ENCODE data around the gene MCM9. TPM values are rescaled to one million over a fixed set of nuclear protein-coding genes. Genes with fewer than 3 reads are reported as not detected.

The MCM9 gene
- total RNA-seq, 1 experiment from 2014 or later: 14.9 TPM

DNA sequence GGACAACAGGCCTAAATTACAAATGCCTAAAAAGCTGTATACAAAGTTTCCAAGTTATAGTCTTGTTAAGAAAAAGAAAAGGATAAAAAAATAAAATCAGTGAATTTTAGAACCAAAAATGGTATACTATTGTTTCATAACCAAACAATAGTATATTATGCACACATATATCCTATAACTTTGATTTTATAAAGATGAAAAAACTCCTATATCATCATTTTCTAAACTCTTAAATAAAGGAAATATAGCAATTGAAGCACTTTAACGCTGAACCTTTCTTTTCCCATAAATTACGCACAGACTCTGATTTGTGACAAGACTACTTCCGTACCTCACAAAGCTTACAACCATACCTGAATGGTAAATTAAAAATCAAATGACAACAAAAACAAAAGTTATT, 35.9 kb upstream of the MCM9 start (continued):
- TF ChIP-seq, protein P1, sequence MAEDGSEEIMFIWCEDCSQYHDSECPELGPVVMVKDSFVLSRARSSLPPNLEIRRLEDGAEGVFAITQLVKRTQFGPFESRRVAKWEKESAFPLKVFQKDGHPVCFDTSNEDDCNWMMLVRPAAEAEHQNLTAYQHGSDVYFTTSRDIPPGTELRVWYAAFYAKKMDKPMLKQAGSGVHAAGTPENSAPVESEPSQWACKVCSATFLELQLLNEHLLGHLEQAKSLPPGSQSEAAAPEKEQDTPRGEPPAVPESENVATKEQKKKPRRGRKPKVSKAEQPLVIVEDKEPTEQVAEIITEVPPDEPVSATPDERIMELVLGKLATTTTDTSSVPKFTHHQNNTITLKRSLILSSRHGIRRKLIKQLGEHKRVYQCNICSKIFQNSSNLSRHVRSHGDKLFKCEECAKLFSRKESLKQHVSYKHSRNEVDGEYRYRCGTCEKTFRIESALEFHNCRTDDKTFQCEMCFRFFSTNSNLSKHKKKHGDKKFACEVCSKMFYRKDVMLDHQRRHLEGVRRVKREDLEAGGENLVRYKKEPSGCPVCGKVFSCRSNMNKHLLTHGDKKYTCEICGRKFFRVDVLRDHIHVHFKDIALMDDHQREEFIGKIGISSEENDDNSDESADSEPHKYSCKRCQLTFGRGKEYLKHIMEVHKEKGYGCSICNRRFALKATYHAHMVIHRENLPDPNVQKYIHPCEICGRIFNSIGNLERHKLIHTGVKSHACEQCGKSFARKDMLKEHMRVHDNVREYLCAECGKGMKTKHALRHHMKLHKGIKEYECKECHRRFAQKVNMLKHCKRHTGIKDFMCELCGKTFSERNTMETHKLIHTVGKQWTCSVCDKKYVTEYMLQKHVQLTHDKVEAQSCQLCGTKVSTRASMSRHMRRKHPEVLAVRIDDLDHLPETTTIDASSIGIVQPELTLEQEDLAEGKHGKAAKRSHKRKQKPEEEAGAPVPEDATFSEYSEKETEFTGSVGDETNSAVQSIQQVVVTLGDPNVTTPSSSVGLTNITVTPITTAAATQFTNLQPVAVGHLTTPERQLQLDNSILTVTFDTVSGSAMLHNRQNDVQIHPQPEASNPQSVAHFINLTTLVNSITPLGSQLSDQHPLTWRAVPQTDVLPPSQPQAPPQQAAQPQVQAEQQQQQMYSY (CRISPR knock-in tag; IDR thresholded peaks at IDR 0.05): no peak
- no peak for TF ChIP-seq PRRX2 (CRISPR knock-in tag; IDR thresholded peaks at IDR 0.05)
- TF ChIP-seq NFE2L1 (CRISPR knock-in tag; IDR thresholded peaks at IDR 0.05): no peak
- no peak for TF ChIP-seq RORB (CRISPR knock-in tag; IDR thresholded peaks at IDR 0.05)
- TF ChIP-seq NFATC4 (CRISPR knock-in tag; IDR thresholded peaks at IDR 0.05): no peak
- TF ChIP-seq, protein P2, sequence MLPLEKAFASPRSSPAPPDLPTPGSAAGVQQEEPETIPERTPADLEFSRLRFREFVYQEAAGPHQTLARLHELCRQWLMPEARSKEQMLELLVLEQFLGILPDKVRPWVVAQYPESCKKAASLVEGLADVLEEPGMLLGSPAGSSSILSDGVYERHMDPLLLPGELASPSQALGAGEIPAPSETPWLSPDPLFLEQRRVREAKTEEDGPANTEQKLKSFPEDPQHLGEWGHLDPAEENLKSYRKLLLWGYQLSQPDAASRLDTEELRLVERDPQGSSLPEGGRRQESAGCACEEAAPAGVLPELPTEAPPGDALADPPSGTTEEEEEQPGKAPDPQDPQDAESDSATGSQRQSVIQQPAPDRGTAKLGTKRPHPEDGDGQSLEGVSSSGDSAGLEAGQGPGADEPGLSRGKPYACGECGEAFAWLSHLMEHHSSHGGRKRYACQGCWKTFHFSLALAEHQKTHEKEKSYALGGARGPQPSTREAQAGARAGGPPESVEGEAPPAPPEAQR (CRISPR knock-in tag; IDR thresholded peaks at IDR 0.05): no peak
- TF ChIP-seq OVOL2 (CRISPR knock-in tag; IDR thresholded peaks at IDR 0.05; ENCODE audit: borderline replicate concordance): no peak
- TF ChIP-seq, protein P3, sequence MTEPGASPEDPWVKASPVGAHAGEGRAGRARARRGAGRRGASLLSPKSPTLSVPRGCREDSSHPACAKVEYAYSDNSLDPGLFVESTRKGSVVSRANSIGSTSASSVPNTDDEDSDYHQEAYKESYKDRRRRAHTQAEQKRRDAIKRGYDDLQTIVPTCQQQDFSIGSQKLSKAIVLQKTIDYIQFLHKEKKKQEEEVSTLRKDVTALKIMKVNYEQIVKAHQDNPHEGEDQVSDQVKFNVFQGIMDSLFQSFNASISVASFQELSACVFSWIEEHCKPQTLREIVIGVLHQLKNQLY (CRISPR knock-in tag; IDR thresholded peaks at IDR 0.05): no peak
- no peak for TF ChIP-seq ZNF416 (CRISPR knock-in tag; IDR thresholded peaks at IDR 0.05)

DNA sequence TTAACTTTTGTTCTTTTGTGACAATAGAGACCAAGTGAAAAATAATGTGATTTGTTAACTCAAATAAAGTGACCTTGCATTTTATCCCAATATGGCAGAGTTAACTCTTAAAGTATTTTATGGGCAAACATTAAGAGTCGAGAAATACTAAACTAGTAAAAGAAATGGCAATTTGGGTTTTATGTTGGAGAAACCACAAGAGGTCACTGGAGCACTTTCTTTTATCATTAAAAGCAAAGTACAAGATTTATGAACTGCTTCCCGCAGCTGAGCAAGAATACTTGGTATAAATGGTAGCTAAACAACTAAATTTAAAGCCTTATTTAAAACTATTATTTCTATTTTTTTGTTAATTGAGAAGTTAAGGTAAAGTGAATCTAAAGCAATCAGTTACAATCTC, 33.5 kb upstream of the MCM9 start:
- TF ChIP-seq, protein P4, sequence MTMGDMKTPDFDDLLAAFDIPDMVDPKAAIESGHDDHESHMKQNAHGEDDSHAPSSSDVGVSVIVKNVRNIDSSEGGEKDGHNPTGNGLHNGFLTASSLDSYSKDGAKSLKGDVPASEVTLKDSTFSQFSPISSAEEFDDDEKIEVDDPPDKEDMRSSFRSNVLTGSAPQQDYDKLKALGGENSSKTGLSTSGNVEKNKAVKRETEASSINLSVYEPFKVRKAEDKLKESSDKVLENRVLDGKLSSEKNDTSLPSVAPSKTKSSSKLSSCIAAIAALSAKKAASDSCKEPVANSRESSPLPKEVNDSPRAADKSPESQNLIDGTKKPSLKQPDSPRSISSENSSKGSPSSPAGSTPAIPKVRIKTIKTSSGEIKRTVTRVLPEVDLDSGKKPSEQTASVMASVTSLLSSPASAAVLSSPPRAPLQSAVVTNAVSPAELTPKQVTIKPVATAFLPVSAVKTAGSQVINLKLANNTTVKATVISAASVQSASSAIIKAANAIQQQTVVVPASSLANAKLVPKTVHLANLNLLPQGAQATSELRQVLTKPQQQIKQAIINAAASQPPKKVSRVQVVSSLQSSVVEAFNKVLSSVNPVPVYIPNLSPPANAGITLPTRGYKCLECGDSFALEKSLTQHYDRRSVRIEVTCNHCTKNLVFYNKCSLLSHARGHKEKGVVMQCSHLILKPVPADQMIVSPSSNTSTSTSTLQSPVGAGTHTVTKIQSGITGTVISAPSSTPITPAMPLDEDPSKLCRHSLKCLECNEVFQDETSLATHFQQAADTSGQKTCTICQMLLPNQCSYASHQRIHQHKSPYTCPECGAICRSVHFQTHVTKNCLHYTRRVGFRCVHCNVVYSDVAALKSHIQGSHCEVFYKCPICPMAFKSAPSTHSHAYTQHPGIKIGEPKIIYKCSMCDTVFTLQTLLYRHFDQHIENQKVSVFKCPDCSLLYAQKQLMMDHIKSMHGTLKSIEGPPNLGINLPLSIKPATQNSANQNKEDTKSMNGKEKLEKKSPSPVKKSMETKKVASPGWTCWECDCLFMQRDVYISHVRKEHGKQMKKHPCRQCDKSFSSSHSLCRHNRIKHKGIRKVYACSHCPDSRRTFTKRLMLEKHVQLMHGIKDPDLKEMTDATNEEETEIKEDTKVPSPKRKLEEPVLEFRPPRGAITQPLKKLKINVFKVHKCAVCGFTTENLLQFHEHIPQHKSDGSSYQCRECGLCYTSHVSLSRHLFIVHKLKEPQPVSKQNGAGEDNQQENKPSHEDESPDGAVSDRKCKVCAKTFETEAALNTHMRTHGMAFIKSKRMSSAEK (CRISPR knock-in tag; IDR thresholded peaks at IDR 0.05; ENCODE audit: borderline replicate concordance): no peak
- no peak for TF ChIP-seq ZNF232 (CRISPR knock-in tag; IDR thresholded peaks at IDR 0.05)
- TF ChIP-seq, protein P5, sequence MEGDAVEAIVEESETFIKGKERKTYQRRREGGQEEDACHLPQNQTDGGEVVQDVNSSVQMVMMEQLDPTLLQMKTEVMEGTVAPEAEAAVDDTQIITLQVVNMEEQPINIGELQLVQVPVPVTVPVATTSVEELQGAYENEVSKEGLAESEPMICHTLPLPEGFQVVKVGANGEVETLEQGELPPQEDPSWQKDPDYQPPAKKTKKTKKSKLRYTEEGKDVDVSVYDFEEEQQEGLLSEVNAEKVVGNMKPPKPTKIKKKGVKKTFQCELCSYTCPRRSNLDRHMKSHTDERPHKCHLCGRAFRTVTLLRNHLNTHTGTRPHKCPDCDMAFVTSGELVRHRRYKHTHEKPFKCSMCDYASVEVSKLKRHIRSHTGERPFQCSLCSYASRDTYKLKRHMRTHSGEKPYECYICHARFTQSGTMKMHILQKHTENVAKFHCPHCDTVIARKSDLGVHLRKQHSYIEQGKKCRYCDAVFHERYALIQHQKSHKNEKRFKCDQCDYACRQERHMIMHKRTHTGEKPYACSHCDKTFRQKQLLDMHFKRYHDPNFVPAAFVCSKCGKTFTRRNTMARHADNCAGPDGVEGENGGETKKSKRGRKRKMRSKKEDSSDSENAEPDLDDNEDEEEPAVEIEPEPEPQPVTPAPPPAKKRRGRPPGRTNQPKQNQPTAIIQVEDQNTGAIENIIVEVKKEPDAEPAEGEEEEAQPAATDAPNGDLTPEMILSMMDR (IDR thresholded peaks at IDR 0.05): no peak
- TF ChIP-seq ZNF263 (CRISPR knock-in tag; IDR thresholded peaks at IDR 0.05; ENCODE audit: low read depth): no peak
- TF ChIP-seq, protein P3 (CRISPR knock-in tag; IDR thresholded peaks at IDR 0.05): no peak
- Mint-ChIP-seq H3K36me3 (no peaks in the 10 kb centered on the region), H3K27me3 (ENCODE audit: low read depth) (no peaks in the 10 kb centered on the region), H3K4me1 (peaks cover 21% of the 10 kb centered on the region), H3K9me3 (no peaks in the 10 kb centered on the region), H3K27ac (no peak overlapping the region), H3K4me3 (no peak overlapping the region)
- ChIA-PET POLR2A (interaction anchor here (0.7 kb wide), 2 partner anchors 92 to 160 kb away, joined by 3 read pairs; no protein-coding TSS in a partner anchor), CTCF (interaction anchor here (0.7 to 3.6 kb wide), 6 partner anchors 12 to 165 kb away, joined by 3 to 67 read pairs (median 4); no protein-coding TSS in a partner anchor)
- ATAC-seq (peak; percentile 32; the same call in 1 of the 2 replicates), DNase-seq (ENCODE audit: low spot score) (no peak)

Data from WTC11 (cell line).